ENCODE measurements around the gene HAS3.

DNA sequence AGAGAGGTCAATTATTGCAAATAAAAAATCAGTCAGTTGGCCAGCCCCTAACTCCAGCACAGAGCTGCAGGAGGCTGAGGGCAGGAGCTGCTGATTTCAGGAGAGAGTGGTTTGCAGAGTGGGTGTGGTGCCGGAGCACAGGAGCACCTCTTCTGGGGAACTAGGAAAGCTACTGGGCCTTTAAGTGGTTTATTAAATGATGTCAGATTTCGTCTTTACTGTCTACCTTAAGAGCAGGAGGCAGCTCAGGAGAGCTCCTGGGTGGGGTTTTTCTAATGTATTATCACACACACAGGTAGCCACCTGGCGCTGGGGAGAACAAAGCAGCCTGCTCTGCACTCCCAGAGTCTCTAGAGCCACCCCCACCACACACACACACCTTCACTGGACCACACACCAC, 11.5 kb upstream of the HAS3 start:
- TF ChIP-seq, protein P1, sequence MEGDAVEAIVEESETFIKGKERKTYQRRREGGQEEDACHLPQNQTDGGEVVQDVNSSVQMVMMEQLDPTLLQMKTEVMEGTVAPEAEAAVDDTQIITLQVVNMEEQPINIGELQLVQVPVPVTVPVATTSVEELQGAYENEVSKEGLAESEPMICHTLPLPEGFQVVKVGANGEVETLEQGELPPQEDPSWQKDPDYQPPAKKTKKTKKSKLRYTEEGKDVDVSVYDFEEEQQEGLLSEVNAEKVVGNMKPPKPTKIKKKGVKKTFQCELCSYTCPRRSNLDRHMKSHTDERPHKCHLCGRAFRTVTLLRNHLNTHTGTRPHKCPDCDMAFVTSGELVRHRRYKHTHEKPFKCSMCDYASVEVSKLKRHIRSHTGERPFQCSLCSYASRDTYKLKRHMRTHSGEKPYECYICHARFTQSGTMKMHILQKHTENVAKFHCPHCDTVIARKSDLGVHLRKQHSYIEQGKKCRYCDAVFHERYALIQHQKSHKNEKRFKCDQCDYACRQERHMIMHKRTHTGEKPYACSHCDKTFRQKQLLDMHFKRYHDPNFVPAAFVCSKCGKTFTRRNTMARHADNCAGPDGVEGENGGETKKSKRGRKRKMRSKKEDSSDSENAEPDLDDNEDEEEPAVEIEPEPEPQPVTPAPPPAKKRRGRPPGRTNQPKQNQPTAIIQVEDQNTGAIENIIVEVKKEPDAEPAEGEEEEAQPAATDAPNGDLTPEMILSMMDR (IDR thresholded peaks at IDR 0.05) = no peak
- no peak for TF ChIP-seq YY1 (IDR thresholded peaks at IDR 0.05; ENCODE audit: low read depth)
- no peak for TF ChIP-seq TAF1 (IDR thresholded peaks at IDR 0.05; ENCODE audit: borderline replicate concordance, low read depth, low read length)
- no peak for TF ChIP-seq JUND (IDR thresholded peaks at IDR 0.05)
